Neuron (in vitro differentiated cells): ENCODE results near the gene PAIP2.

Source experiments
- H2AFZ ChIP-seq: one replicate; pipeline ENCODE4 v1.6.1; 2013; ENCODE audit warnings: low read depth, mild to moderate bottlenecking, inconsistent platforms, low read length, moderate library complexity
- H3K27me3 ChIP-seq: one replicate; pipeline ENCODE4 v1.6.1; 2013; ENCODE audit warnings: low read length; ENCODE audit not compliant: insufficient read depth
- H3K36me3 ChIP-seq: one replicate; pipeline ENCODE4 v1.6.1; 2013; ENCODE audit warnings: low read length; ENCODE audit not compliant: insufficient read depth
- H3K4me1 ChIP-seq: one replicate; pipeline ENCODE4 v1.6.1; 2013; ENCODE audit warnings: low read length; ENCODE audit not compliant: insufficient read depth
- H3K4me3 ChIP-seq: 2 replicates; pipeline ENCODE4 v1.5.1; 2013; ENCODE audit warnings: mild to moderate bottlenecking, low read length, moderate library complexity
- H3K9me3 ChIP-seq: one replicate; pipeline ENCODE4 v1.6.1; 2013; ENCODE audit warnings: low read length

The PAIP2 gene

DNA sequence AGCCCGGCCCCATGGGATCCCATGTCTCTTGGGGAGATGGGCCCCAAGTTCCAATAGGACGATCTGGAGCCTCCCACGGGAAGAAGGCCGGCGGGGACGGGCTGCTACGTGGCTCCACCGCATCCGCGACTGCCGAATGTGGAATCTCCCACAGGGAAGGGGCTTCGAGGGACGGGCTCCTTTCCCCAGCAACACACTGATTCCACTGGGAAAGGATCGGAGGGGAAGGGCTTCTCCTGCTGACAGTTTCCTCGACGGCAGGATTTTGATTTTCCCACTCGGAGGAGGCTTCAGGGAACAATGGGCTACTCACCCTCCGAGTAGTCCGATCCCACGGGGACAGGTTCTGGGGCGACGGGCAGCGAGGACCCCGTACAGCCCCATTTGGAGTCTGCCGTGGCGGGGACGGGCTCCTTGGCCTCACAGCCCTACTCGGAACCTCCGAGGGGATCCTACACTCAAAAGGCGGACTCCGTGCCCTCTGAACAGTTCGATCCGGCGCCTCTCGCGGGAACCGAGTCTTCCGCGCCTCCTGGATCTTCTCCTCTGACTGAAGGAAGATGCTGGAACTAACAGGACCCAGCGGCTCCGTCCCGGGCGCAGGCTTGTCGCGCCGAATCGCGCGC lies 52.0 kb downstream of the PAIP2 start:
- peaks cover 25% of the 10 kb centered on the region for H3K9me3 ChIP-seq
- H3K4me1 ChIP-seq, result peaks cover 6% of the 10 kb centered on the region
- peaks cover 3% of the 10 kb centered on the region for H3K36me3 ChIP-seq
- H2AFZ ChIP-seq, result no peak overlapping the region
- peaks cover 28% of the 10 kb centered on the region for H3K27me3 ChIP-seq
- H3K4me3 ChIP-seq, result no peak overlapping the region

DNA sequence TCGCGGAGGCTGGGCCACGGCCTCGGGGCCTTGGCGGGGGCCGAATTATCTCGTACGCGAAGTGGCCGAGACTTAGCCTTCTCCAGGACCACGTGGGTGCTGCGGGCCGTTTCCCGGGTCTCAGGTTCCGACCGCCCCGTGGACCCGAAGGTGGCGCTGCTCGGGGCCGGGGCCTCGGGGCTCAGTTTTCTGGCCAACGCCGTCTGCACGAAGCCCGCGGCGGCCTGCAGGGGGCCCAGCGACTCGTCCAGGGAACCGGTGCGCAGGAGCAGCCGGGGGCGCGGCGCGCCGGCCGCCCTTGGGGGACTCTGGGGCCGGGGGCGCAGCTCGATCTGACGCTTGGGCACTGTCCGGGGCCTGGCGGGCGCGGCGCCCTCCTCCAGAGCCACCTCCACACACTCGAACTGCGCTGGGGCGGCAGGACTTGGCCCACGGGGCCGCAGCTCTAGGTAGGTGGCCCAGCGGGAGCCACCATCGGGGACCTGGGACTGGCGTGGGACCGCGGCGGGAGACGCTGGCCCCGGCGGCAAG lies 52.5 kb downstream of the PAIP2 start:
- H3K4me3 ChIP-seq, result no peak overlapping the region
- H3K4me1 ChIP-seq, result peaks cover 6% of the 10 kb centered on the region
- H2AFZ ChIP-seq, result no peak overlapping the region
- peaks cover 3% of the 10 kb centered on the region for H3K36me3 ChIP-seq
- peaks cover 25% of the 10 kb centered on the region for H3K9me3 ChIP-seq
- peaks cover 28% of the 10 kb centered on the region for H3K27me3 ChIP-seq

DNA sequence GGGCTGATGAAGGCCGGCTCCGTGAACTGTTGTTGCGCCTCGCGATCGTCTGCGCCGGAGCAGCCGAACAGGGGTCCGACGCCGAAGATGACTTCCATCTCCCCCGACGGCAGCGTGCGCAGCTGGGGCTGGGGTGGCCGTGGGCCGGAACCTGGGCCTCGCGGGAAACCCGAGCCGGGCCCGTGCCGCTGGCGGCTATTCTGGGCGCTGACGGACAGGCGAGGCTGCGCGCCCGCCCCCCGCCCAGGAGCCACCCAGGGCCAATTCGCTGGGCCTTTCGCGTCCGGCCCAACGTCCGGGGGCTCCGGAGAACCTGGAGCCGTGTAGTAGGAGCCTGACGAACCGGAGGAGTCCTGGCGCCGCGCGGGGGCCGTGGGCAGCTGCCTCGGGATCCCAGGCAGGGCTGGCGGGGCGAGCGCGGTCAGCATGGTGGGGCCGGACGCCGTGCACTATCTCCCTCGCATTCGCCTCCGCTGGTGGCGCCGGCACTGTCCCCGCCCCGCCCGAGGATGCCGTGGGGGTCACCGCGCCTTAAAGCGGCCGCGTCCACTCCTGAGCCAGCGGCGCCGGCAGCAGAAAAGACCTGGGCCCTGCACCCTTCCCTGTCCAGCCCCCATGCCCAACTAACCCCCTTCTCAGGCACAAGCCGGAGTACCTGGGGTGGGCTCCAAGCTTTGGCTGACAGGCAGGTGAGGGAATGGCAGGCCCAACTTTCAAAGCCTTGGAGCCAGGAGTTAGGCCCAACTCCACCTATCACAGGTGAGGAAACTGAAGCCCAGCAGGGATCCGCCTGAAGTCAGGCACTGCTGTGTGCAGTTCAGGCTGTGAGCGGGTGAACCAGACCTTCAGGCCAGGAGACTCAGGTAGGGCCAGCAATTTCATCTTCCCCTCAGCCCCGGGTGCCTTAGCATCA lies 53.3 kb downstream of the PAIP2 start, which contains the start of gene PROB1:
PROB1 (minus strand) TSS at position 451 of the 913 bp plus-strand sequence; CDS start at position 428, 23 bp downstream.
- Histone ChIP-seq H3K27me3 (peaks cover 28% of the 10 kb centered on the region), H3K9me3 (peaks cover 25% of the 10 kb centered on the region), H3K4me3 (no peak within 1 kb of the TSS), H3K36me3 (peaks cover 7% of the 10 kb centered on the region), H3K4me1 (peaks cover 6% of the 10 kb centered on the region), H2AFZ (no peak within 1 kb of the TSS)

DNA sequence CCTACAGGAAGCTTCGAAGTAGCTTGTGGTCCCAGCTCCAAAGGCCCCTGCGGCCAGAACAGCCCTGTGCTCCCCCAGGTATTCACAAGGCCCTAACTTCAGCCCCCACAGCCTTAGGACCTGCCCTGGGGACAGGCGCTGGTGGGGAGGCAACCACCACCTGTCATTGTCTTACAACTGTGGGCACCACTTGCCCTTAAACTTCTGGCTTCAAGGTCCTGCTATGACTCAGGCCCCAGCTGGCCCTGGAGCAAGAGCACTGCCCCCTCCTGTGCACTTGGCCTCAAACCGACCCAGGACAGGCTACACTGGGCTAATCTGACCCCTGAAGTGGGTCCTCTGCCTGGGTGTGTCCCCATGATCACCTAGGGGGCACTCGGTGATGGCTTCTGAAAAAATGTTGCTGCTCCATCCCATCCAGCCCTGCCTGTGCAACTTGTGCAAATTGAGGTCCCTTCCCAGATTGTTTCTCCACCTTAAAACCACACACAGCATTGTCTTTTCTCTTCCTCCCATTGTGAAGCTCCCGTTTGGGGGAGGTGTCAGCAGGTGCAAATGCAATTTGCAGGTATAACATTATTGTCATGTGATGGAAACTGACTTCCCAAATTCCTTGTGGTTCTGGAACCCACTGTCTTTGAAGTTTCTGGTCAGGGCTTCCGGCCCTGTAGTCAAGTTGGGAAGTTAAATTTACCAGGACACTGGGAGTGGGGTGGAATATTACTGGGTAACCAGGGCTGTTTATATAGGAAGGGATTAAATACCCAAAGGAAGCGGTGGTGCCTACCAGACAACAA lies 54.4 kb downstream of the PAIP2 start:
- peaks cover 8% of the 10 kb centered on the region for H3K36me3 ChIP-seq
- H3K27me3 ChIP-seq, result peaks cover 28% of the 10 kb centered on the region
- peaks cover 25% of the 10 kb centered on the region for H3K9me3 ChIP-seq
- H2AFZ ChIP-seq, result no peak overlapping the region
- H3K4me3 ChIP-seq, result no peak overlapping the region
- H3K4me1 ChIP-seq, result no peaks in the 10 kb centered on the region

DNA sequence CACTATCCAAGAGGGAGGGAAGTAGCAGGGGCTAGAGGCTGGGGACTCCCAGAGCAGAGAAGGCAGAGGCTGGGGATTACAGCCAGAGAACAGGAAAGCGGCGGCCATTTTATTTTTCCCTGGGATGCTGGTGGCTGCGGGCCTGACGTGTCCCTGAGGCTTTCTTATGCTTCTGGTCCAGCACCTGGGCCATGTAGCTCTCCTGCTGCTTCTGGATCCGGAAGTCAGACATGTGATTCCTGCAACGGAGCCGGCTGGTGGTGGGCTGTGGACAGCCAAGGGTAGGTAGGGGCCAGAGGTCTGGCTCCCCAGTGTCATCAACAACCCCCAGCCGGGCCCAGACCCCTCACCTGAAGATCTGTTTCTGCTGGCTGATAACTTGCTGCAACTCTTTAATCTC lies 55.0 kb downstream of the PAIP2 start:
- peaks cover 24% of the 10 kb centered on the region for H3K27me3 ChIP-seq
- no peak overlapping the region for H3K4me3 ChIP-seq
- peaks cover 23% of the 10 kb centered on the region for H3K9me3 ChIP-seq
- peaks cover 11% of the 10 kb centered on the region for H3K36me3 ChIP-seq
- no peaks in the 10 kb centered on the region for H3K4me1 ChIP-seq
- no peak overlapping the region for H2AFZ ChIP-seq

DNA sequence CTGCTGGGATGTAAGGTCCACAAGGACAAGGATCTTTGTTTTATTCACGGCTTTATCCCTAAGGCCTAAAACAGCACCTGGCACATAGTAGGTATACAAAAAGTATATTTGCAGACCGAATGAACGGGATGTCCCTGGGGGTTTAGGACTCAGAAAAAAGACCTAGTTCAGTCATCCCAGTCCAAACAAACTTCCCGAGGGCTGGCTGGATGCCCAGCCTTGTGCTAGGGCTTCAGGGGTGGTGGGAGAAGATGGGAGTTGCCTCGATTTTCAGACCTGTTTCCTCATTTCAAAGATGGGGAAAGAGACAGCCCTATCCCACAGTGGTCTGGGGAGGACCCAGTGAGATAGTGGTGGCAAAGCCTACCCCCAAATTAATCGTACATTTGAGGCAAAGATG lies 56.3 kb downstream of the PAIP2 start:
- H2AFZ ChIP-seq, result no peak overlapping the region
- H3K9me3 ChIP-seq, result peaks cover 18% of the 10 kb centered on the region
- H3K4me1 ChIP-seq, result peaks cover 2% of the 10 kb centered on the region
- H3K27me3 ChIP-seq, result peaks cover 17% of the 10 kb centered on the region
- peaks cover 11% of the 10 kb centered on the region for H3K36me3 ChIP-seq
- no peak overlapping the region for H3K4me3 ChIP-seq

DNA sequence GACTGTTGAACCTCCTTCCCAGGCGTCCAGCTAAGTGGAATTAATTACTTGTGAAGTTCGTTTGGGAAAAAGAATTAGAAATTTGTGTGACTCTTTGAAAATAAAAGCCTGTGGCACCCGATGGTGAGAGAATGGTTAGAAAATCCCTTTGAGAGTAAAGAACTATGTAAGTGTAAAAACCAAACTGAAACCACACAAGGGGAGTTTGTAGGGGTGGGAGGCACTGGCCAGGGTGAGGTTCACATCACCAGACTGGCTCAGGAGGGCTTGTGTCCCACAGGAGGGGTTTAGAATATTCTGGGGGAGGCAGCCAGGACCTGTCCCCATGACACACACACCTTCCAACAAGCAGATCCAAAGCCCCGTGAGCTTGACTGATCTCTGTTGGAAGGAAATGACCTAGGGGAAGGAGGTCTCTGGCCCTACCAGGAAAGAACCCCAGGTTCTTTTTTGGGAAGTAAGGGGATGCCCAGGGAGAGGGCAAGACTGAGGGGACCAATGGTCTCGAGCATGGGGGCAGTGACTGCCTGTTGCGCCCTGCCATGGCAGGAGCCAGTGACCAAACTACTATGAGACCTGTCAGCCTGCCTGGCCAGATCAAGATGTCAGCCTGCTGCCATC lies 58.0 kb downstream of the PAIP2 start:
- H3K4me3 ChIP-seq, result no peak overlapping the region
- peaks cover 6% of the 10 kb centered on the region for H3K9me3 ChIP-seq
- H3K27me3 ChIP-seq, result peaks cover 4% of the 10 kb centered on the region
- H2AFZ ChIP-seq, result no peak overlapping the region
- H3K36me3 ChIP-seq, result peaks cover 11% of the 10 kb centered on the region
- peaks cover 13% of the 10 kb centered on the region for H3K4me1 ChIP-seq

DNA sequence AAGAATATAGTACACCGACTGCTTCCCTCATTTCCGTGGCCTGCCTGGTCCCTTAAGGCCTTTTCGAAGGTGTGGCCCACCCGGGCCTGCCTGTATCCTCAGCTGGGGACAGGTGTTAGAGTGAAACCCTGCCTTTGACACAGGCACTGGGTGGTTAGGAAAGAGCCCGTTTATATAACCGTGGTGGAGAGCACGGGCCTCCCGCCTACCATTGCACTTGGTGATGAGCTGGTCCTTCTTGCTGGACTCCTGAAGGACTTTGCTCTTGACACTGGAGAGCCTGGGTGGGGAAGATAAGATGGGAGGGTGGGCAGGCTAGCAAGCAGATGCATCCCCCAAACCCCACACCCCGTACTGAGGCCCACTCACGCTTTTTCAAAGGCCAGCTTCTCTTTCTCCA lies 59.9 kb downstream of the PAIP2 start:
- Histone ChIP-seq H2AFZ (no peak overlapping the region), H3K4me3 (no peak overlapping the region), H3K9me3 (no peaks in the 10 kb centered on the region), H3K4me1 (peaks cover 13% of the 10 kb centered on the region), H3K36me3 (peaks cover 11% of the 10 kb centered on the region), H3K27me3 (no peaks in the 10 kb centered on the region)

DNA sequence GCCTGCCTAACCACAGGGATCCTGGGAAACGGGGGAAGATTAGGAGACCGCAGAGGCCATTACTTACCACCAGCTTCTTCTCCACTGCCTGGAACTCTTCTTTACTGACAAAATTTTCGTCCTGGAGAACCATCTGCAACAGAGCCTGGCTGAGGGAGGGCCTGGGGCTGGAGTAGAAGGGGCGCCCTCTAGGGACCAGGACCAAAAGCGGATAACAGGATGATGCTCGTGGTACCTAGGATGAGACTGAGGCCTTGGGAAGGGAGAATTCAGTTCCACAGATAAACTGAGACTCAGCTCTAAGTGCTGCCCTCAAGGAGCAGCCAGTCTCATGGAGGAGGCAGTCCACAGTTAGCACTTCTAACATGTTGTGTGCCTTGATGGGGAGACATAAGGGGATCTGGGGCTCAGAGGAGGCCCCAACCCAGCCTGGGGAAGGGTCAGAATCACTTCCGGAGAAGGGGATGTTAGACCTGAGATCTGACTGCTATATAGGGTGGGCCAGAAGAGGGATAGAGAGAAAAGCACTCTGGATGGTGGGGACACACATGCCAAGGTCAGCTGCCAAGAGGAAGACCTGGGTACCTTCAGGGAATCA lies 61.0 kb downstream of the PAIP2 start:
- Histone ChIP-seq H3K9me3 (no peaks in the 10 kb centered on the region), H2AFZ (no peak overlapping the region), H3K4me1 (peaks cover 13% of the 10 kb centered on the region), H3K36me3 (peaks cover 8% of the 10 kb centered on the region), H3K4me3 (peak overlapping the region; percentile 57), H3K27me3 (no peaks in the 10 kb centered on the region)

DNA sequence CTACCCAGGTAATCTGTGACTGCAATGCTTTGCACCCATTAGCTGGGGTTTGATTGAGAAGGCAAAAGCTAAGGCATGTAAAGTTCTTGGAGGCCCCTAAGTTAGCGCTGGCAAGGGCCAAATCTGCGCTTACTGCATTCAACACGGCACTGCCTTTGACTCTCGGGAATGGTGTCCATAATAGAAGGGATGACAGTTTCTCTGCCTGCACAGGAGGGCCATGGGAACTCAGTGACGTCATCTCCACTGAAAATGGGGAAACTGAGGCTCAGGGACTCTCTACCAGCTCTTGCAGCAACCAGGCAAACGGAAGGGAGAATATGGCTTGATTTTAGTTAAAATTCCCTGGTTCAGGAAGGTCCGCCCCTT lies 61.7 kb downstream of the PAIP2 start:
- H3K4me1 ChIP-seq, result peaks cover 13% of the 10 kb centered on the region
- peaks cover 8% of the 10 kb centered on the region for H3K36me3 ChIP-seq

DNA sequence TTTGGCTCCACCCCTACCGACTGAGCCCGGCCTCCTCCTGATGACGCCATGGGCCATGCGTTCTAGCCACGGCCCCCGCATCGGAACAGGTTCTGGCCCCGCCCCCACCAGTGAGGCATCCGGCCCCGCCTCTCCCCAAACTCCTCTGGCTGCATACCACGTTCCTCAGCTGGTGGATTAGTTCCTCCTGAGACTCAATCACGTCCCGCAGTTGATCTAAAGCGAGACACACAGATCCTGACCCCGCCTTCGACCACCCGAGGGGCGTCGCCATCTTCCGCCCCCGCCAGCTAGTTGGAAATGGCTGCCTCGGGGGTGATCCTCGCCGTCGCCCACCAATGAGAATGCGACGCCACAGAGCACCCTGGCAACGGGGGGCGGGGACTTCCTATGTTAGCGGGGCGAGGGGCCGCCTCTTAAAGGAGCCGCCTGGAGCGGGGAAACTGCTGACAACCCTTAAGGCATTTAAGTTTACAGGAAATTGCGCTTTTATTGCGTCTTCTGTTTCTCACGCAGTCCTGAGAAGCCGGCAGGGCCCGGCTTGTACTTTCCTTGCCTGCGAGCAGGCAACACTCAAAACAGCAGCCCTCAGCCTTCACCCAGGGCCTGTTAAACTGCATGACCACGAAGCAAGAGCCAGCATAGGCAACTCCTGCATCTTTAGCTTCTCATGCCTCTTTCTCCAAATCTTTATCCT lies 62.3 kb downstream of the PAIP2 start, which contains the start of gene SPATA24:
SPATA24 (minus strand) TSS at position 303 of the 697 bp plus-strand sequence; CDS start at position 274, 29 bp downstream.
- Histone ChIP-seq H3K4me3 (peak within 1 kb of the TSS; percentile 57), H3K27me3 (no peaks in the 10 kb centered on the region), H2AFZ (peak within 1 kb of the TSS; percentile 79), H3K4me1 (peaks cover 13% of the 10 kb centered on the region), H3K36me3 (peaks cover 8% of the 10 kb centered on the region), H3K9me3 (no peaks in the 10 kb centered on the region)

More for the DNA sequence above, 61.7 kb downstream of the PAIP2 start:
- Histone ChIP-seq H2AFZ (peak overlapping the region; percentile 79), H3K4me3 (peak overlapping the region; percentile 57), H3K9me3 (no peaks in the 10 kb centered on the region), H3K27me3 (no peaks in the 10 kb centered on the region)
